HG03060 (cell line): Measurements from ENCODE around the gene CD8B2.
"Not testable (repeated sequence)": the region's sequence is repeated elsewhere in the genome, so short reads cannot be mapped to it uniquely, and the experiment has no call there.

Source experiments
- ATAC-seq: cut with Tn5 transposase; IDR thresholded peaks from one replicate; pipeline ENCODE4 v1.9.1; 2021; ENCODE audit warnings: low read depth, moderate number of reproducible peaks; ENCODE audit not compliant: unreplicated experiment

Gene CD8B2

GRCh38 chr2:106486551-106487385 is at the start of gene CD8B2:
CD8B2 (plus strand) TSS chr2:106487364; CDS start chr2:106487427, 63 bp downstream.
- ATAC-seq: not testable (repeated sequence)

DNA sequence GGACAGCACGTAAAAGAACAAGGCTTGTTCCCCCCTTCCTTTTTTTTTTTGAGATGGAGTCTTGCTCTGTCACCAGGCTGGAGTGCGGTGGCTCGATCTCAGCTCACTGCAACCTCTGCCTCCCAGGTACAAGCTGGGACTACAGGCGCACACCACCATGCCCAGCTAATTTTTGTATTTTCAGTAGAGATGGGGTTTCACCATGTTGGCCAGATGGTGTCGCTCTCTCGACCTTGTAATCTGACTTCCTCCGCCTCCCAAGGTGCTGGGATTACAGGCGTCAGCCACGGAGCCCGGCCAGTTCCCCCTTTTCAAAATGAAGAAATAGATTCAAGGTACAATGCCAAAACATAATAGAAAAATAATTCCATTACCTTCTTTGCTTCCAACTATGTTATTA is 25.3 kb upstream of the CD8B2 start:
- not testable (repeated sequence) for ATAC-seq

- not testable (repeated sequence) for ATAC-seq
Observed at GRCh38 chr2:106467516-106467915, 19.6 kb upstream of the CD8B2 start.

DNA sequence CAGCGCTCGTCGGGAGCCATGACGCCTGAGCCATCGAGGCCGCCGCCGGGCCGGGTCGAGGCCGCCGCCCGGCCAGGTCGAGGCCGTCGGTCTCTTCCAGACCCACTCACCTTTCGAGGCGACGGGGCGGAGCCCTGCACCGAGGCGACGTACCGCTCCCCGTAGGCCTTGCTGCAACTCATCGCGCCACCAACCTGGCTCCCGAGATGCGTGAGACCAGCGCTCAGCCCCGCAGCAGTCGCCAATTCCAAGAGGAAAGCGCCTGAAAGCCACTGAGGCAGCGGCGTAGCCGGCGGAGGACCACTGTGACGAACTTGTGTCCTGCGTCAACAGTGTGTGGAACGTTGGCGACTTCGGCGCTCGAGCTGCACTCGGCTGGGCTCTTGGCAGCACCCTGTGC is 19.1 kb upstream of the CD8B2 start, which contains the start of gene RGPD3:
Gene RGPD3, minus strand, starts transcription at position 307 of the 400 bp plus-strand sequence. Its CDS starts 125 bp downstream, at position 182.
- not testable (repeated sequence) for ATAC-seq

- not testable (repeated sequence) for ATAC-seq
Observed at GRCh38 chr2:106470658-106471057, 16.5 kb upstream of the CD8B2 start.

- ATAC-seq: not testable (repeated sequence)
Observed at GRCh38 chr2:106477647-106478046, 9.5 kb upstream of the CD8B2 start.

GRCh38 chr2:106479563-106479962 is 7.6 kb upstream of the CD8B2 start:
- ATAC-seq: not testable (repeated sequence)

GRCh38 chr2:106487386-106488191 is 425 bp downstream of the CD8B2 start:
- ATAC-seq: not testable (repeated sequence)

DNA sequence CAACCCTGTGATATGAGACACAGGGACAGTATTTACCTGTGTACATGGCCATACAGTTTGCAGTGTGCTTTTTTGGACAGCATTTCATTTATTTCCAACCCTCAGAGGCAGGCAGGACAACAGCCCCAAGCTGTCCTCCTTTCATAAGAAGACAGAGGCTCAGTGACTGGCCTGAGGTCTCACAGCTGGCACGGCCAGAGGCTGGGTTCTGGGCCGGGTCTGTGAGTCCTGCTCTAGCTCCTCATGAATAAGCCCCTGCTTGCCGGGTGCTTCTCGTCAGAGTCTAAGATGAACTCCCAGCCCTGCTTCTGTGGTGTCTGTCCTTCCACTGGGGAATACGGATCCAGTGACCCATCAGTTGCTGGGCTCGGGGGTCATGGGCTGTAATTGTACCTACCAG is 2.5 kb downstream of the CD8B2 start:
- not testable (repeated sequence) for ATAC-seq

DNA sequence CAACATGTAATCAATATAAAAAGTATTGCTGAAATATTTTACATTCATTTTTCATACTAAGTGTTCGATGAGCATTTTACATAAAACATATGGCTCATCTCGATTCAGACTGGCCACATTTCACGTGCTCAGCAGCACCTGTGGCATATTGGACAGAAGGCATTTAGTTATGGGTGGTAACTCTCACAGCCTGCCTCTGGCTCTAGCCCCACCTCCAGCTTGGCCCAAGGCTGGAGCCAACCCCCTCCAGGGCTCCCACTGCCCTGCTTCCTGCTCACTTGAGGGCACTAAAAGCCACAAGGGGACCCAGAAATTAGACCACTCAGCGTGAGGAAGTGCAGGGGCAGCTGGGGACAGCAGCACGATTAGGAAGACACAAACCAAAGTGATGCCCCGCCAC is 5.2 kb downstream of the CD8B2 start:
- not testable (repeated sequence) for ATAC-seq

DNA sequence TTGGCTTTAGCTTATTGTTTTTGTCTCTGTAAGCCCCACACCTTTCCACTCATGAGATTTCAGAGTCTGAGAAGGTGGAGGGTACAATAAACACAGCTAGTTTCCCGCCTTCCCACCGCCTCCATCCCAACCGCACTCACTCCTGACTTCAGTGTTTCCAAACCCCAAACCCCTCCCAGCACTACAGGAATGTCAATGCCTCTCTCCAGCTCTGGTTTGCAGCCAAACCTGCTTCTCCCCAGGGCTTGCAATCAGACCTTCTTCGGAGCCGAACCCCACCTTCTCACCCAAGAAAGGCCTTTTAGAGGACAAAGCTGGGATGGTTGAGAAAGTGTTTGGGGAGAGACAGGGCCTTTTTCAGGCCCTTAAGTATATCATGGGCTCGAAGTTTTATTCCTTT is 5.7 kb downstream of the CD8B2 start:
- not testable (repeated sequence) for ATAC-seq

DNA sequence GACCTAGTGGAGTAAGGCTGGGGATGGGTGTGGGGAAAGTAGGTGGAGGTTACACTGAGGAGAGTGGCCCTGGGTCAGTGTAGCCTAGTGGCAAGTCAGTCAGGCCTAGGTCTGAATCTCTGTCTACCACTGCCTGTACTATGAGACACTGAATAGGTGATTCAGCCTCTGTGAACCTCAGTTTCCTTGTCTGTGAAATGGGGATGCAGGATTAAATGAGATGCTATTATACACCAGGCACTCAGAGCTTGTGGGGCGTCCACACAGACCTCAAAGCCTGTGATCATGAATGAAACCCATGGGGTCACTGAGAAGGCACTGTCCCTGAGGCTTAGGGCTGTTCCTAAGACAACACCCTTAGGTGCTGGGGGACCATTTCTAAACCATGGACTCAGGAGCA is 11.4 kb downstream of the CD8B2 start:
- not testable (repeated sequence) for ATAC-seq

DNA sequence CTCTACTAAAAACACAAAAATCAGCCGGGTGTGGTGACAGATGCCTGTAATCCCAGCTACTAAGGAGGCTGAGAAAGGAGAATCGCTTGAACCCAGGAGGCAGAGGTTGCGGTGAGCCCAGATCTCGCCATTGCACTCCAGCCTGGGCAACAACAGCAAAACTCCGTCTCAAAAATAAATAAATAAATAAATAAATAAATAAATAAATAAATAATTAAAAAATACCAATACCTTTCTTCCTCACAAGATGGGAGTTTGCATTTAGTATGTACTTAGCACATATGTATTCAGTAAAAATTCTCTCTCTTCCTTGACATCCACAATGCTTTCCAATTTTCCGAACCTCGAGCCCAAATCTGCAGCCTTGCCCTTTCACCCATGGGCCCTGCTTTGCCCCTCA is 13.2 kb downstream of the CD8B2 start:
- not testable (repeated sequence) for ATAC-seq

DNA sequence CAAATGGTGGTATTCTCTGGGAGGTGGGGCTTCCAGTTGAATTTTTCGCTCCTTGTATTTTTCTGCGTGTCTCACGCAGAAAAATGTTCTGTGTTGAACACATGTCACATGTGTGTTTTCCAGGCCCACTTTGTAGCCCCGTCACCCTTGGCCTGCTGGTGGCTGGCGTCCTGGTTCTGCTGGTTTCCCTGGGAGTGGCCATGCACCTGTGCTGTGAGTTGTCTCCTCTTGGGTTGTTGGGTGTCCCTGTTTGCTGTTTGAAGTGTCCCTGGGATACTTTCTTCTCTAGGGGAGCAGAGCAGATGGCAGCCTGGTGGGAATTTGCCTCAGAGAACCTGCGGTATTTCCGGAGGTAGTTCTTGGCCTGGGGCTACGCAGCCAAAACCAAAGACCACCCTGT is 15.2 kb downstream of the CD8B2 start:
- not testable (repeated sequence) for ATAC-seq

DNA sequence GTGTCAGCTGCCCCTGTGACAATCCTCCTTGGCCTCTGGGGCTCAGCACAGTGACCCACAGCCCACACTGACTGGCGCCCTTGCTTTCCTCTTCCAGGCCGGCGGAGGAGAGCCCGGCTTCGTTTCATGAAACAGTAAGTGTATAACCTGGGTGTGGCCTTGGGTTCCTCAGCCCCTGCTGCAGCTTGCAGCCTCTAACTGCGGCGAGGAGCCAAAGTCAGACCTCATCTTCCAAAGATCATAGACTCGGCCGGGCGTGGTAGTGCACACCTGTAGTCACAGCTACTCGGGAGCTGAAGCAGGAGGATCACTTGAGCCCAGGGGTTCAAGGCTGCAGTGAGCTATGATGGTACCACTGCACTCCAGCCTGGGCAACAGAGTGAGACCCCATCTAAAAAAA is 17.0 kb downstream of the CD8B2 start:
- ATAC-seq: not testable (repeated sequence)

DNA sequence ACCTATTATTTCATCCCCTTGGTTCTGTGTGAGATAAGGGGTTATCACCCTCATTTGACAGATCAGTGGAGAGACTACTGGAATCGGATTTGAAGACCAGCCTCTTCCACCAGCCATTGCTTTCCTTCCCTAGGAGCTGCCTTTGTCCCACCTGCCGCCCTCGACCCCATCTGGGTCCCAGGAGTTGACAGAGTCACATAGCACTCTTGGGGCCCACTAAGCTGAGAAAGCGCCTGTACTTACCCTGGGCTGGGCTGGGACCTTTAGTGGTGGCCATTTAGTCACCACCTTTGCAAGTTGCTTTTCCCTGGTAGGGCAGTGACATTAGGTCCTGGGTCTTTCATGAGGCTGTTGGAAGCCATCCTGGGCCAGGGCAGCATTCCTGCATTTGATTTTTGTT is 17.6 kb downstream of the CD8B2 start:
- ATAC-seq: not testable (repeated sequence)

- not testable (repeated sequence) for ATAC-seq
Observed at GRCh38 chr2:106506002-106506687, 19.0 kb downstream of the CD8B2 start.

DNA sequence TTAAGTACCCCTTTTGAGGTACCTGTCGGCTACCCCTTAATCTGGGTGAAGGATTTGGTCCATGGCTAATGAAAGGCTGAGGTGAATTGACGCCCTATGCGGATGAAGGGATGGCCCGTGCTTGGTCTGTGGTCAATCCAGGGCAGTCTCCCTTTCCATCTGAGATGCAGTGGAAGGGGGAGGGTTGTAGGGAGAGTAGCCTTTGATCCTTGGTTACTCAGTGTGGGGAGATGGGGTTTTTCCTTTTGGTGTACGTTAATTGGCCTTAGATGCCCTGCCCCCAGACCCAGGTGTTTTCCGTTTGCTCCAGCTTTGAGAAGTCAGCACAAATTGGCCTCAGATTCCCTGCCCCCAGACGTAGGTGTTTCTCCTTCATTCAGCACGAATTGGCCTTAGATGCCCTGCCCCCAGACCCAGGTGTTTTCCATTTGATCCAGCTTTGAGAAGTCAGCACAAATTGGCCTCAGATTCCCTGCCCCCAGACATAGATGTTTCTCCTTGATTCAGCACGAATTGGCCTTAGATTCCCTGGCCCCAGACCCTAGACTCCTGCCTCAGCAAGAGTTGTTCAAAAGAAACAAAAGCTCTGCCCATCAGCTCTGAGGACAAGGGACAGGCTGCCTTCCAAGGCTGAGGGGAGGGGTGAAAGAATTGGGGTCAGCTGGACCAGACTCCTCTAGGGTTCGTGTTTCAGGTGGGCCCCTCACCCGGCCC is 21.7 kb downstream of the CD8B2 start:
- ATAC-seq: not testable (repeated sequence)

DNA sequence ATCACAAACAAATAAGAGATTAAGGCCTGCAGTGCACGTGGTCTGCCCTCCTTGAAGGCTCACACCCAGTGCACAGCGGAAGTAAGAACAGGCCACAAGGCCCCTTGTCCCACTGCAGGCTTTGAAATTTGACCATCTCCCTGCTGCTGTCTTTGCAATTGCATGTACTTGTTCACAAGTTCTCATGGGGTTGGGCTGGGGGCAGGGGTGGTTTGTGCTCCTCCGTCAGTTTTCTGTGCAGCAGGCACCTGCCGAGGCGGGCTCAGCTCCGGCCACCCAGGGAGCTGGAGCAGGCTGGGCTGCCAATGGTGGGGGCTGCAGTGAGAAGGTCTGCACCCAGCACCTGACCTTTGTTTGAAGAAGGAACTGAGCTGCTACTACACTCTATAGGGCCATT is 22.2 kb downstream of the CD8B2 start:
- not testable (repeated sequence) for ATAC-seq

GRCh38 chr2:106510791-106511190 is 23.6 kb downstream of the CD8B2 start:
- not testable (repeated sequence) for ATAC-seq
